Measurements from ENCODE around the gene H2BK1.

GRCh38 chr7:151232917-151233701 is 22.8 kb upstream of the H2BK1 start:
- TF ChIP-seq CTCF (IDR thresholded peaks at IDR 0.05) (no peak), EP300 (IDR thresholded peaks at IDR 0.05) (no peak), POLR2AphosphoS5 (IDR thresholded peaks at IDR 0.05) (no peak)

All from gastroesophageal sphincter (tissue), 3 donors.